Liver (tissue), 9 donors: ENCODE results near the gene KLF16. TPM values are rescaled to one million over a fixed set of nuclear protein-coding genes. Genes with fewer than 3 reads are reported as not detected.
A peak's percentile ranks its signal among the peaks of the same experiment; 100 is the strongest.

Experiments used
- DNase-seq: peaks from one replicate; pipeline ENCODE4 v3.0.0-alpha.2; 2017; ENCODE audit warnings: low spot score
- H3K27ac ChIP-seq, 2 donors: one replicate each; pipeline ENCODE4 v1.7.0; 2013; ENCODE audit warnings: inconsistent platforms in 2 of 2, low read length in 2 of 2, control low read depth in 1 of 2, low read depth in 1 of 2, mild to moderate bottlenecking in 1 of 2
- H3K27me3 ChIP-seq, 4 donors: one replicate each; pipeline versions ENCODE4 v1.6.1 to v1.7.0; 2013; ENCODE audit warnings: low read length in 3 of 4, inconsistent platforms in 1 of 4, mild to moderate bottlenecking in 1 of 4, moderate library complexity in 1 of 4; ENCODE audit not compliant: control insufficient read depth in 4 of 4, insufficient read depth in 4 of 4
- H3K36me3 ChIP-seq, 4 donors: one replicate each; pipeline versions ENCODE4 v1.6.1 to v1.7.0; 2013; ENCODE audit warnings: low read length in 3 of 4, mild to moderate bottlenecking in 3 of 4, low read depth in 1 of 4, moderate library complexity in 1 of 4; ENCODE audit not compliant: control insufficient read depth in 4 of 4, insufficient read depth in 3 of 4
- H3K4me1 ChIP-seq, 4 donors: one replicate each; pipeline versions ENCODE4 v1.6.1 to v1.7.0; 2013; ENCODE audit warnings: low read length in 3 of 4, mild to moderate bottlenecking in 3 of 4, moderate library complexity in 1 of 4; ENCODE audit not compliant: control insufficient read depth in 4 of 4, insufficient read depth in 4 of 4
- H3K4me3 ChIP-seq, 3 donors: one replicate each; pipeline versions ENCODE4 v1.6.1 to v1.7.0; 2013; ENCODE audit warnings: low read length in 3 of 3, control low read depth in 1 of 3, low read depth in 1 of 3, mild to moderate bottlenecking in 1 of 3
- H3K9ac ChIP-seq, 2 donors: one replicate each; pipeline ENCODE4 v1.7.0; 2013; ENCODE audit warnings: low read length in 2 of 2, mild to moderate bottlenecking in 2 of 2, moderate library complexity in 2 of 2, control low read depth in 1 of 2, low read depth in 1 of 2
- H3K9me3 ChIP-seq, 4 donors: one replicate each; pipeline versions ENCODE4 v1.6.1 to v1.7.0; 2013; ENCODE audit warnings: low read length in 3 of 4; ENCODE audit not compliant: control insufficient read depth in 4 of 4
- ATF3 ChIP-seq: IDR thresholded peaks from 2 replicates; pipeline ENCODE4 v1.6.1; 2016; ENCODE audit warnings: antibody characterized with exemption
- CTCF ChIP-seq: fragments of 150-350 bp; IDR thresholded peaks from 2 replicates; pipeline ENCODE4 v1.5.1; 2017; ENCODE audit warnings: improper control_type of control experiment, low read depth, low read length; ENCODE audit not compliant: missing input control
- EGR1 ChIP-seq, 2 donors: IDR thresholded peaks; 2 replicates each; pipeline ENCODE4 v1.6.1; 2016 to 2018; ENCODE audit warnings: antibody characterized with exemption in 2 of 2, low read depth in 2 of 2
- FOXA1 ChIP-seq: IDR thresholded peaks from 2 replicates; pipeline ENCODE4 v1.6.1; 2016; ENCODE audit warnings: antibody characterized with exemption
- FOXA2 ChIP-seq: IDR thresholded peaks from 2 replicates; pipeline ENCODE4 v1.6.1; 2016; ENCODE audit warnings: antibody characterized with exemption
- GABPA ChIP-seq, 2 donors: IDR thresholded peaks in 1 of 2; conservative IDR thresholded peaks in 1 of 2; 2 replicates each; pipeline ENCODE4 v1.6.1; 2016; ENCODE audit warnings: antibody characterized with exemption in 2 of 2, mild to moderate bottlenecking in 1 of 2, moderate library complexity in 1 of 2
- HNF4A ChIP-seq, 2 donors: conservative IDR thresholded peaks; 2 replicates each; pipeline ENCODE4 v1.6.1; 2016; ENCODE audit warnings: antibody characterized with exemption in 2 of 2, mild to moderate bottlenecking in 2 of 2
- HNF4G ChIP-seq: IDR thresholded peaks from 2 replicates; pipeline ENCODE4 v1.6.1; 2016; ENCODE audit warnings: antibody characterized with exemption
- JUND ChIP-seq, 2 donors: IDR thresholded peaks; 2 replicates each; pipeline ENCODE4 v1.6.1; 2016; ENCODE audit warnings: antibody characterized with exemption in 2 of 2
- NR2F2 ChIP-seq: IDR thresholded peaks from 2 replicates; pipeline ENCODE4 v1.6.1; 2016; ENCODE audit warnings: antibody characterized with exemption
- RAD21 ChIP-seq, 2 donors: IDR thresholded peaks; 2 replicates each; pipeline ENCODE4 v1.6.1; 2016; ENCODE audit warnings: antibody characterized with exemption in 2 of 2, mild to moderate bottlenecking in 2 of 2
- REST ChIP-seq: IDR thresholded peaks from 2 replicates; pipeline ENCODE4 v1.6.1; 2016; ENCODE audit warnings: antibody characterized with exemption, mild to moderate bottlenecking
- RXRA ChIP-seq, 2 donors: IDR thresholded peaks; 2 replicates each; pipeline ENCODE4 v1.6.1; 2017 to 2018; ENCODE audit warnings: antibody characterized with exemption in 2 of 2, mild to moderate bottlenecking in 1 of 2
- SP1 ChIP-seq: IDR thresholded peaks from 2 replicates; pipeline ENCODE4 v1.6.1; 2018; ENCODE audit warnings: antibody characterized with exemption, mild to moderate bottlenecking
- TAF1 ChIP-seq: conservative IDR thresholded peaks from 2 replicates; pipeline ENCODE4 v1.6.1; 2016; ENCODE audit warnings: antibody characterized with exemption, mild to moderate bottlenecking
- YY1 ChIP-seq: IDR thresholded peaks from 2 replicates; pipeline ENCODE4 v1.6.1; 2016; ENCODE audit warnings: antibody characterized with exemption, mild to moderate bottlenecking
- ZBTB33 ChIP-seq: IDR thresholded peaks from 2 replicates; pipeline ENCODE4 v1.6.1; 2016; ENCODE audit warnings: antibody characterized with exemption
- WGBS: extraction: QIAGEN DNeasy Blood & Tissue Kit; methylation state at CpG from one replicate; pipeline ENCODE4 v1.1.7; 2013; 5-methylcytosine and 5-hydroxymethylcytosine counted together
- polyA plus RNA-seq, 2 donors: library from polyadenylated mRNA; stranded (reverse) in 1 of 2; unstranded in 1 of 2; fragments of 200-250 nt in 1 of 2; fragments of >200 nt in 1 of 2; fragmentation: Nextera tagmentation in 1 of 2; extraction: Ambion mirVana in 1 of 2; gene quantifications; one replicate each; pipeline versions ENCODE4 v1.2.1 to v1.2.3, GENCODE V29; 2013 to 2015
- total RNA-seq, 2 donors: library from RNA; depleted of rRNA; stranded (reverse); fragments of >200 nt; gene quantifications; one replicate each; pipeline ENCODE4 v1.2.3, GENCODE V29; 2014
- TF ChIP-seq, protein P1 (sequence below): IDR thresholded peaks from 2 replicates; pipeline ENCODE4 v1.6.1; 2016; ENCODE audit warnings: antibody characterized with exemption
- donor health status: healthy.
- donor health status: healthy.
- donor health status: healthy.
- donor health status: healthy.
- donor health status: healthy.

Gene KLF16
- total and polyA plus RNA-seq, 4 donors, result 1.2 to 14.8 (median 6.0) TPM

DNA sequence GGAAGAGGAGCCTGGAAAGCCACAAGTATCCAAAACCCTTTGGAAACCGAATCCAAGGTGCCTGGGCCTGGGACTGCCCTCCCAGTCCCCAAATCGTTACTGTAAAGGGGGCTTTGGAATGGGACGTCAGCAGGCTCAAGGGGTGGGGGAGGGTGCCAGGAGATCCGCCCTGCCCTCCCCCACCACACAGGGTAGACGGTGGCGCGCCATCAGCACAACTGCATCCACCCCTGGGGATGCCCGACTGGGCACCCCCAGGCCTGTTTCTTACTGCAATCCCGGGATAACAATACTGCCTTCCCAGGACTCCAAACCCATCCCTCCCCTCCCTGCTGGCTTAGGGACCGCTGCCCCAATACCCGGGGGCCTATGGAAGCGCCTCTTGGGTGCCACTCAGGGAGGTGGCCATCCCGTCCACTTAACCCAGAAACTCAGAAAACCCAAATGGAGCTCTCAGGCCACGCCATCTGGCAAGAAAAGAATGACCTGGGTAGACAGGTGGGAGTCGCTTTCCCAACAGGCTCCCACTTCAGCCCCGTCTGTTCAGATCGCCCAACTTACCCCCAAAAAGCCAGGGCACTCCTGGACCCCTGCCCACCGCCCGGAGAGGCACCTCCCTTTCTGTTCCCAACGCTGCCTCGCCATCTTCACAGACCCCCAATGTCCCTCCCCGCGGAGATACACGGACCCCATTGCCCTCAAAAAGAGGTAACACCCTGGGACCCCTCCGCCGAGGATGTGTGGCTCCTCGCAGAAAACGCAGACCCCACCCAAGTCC, 2.4 kb downstream of the KLF16 start (continued):
- TF ChIP-seq FOXA2 (no peak), RAD21 (IDR thresholded peaks at IDR 0.05) (no peak), EGR1 (IDR thresholded peaks at IDR 0.05; ENCODE audit: low read depth in 2 of 2) (no peak)

GRCh38 chr19:1860042-1860775, 3.2 kb downstream of the KLF16 start:
- peak; percentile 77 for DNase-seq
- peak overlapping the region in 1 of 2 donors; percentile 17 for H3K9ac ChIP-seq
- 21% methylated on average over 32 of the region's 32 CpGs for WGBS

More at GRCh38 chr19:1860042-1860775, 3.2 kb downstream of the KLF16 start:
- no peaks in the 10 kb centered on the region for H3K36me3 ChIP-seq
- no peaks in the 10 kb centered on the region for H3K9me3 ChIP-seq
- TF ChIP-seq YY1 (no peak), HNF4A (conservative IDR thresholded peaks at IDR 0.05) (peak; percentile 79 to 84), NR2F2 (no peak), CTCF (no peak), JUND (IDR thresholded peaks at IDR 0.05) (no peak), FOXA2 (no peak), HNF4G (peak; percentile 55), GABPA (IDR thresholded peaks at IDR 0.05 in 1 of 2, conservative IDR thresholded peaks at IDR 0.05 in 1 of 2) (peak in 1 of 2 donors; percentile 24), ZBTB33 (no peak), EGR1 (IDR thresholded peaks at IDR 0.05; ENCODE audit: low read depth in 2 of 2) (peak; percentile 67 to 83), SP1 (peak; percentile 70), TAF1 (no peak), FOXA1 (no peak), RAD21 (IDR thresholded peaks at IDR 0.05) (peak in 1 of 2 donors; percentile 29), REST (no peak), RXRA (IDR thresholded peaks at IDR 0.05) (peak in 1 of 2 donors; percentile 31), ATF3 (no peak)
- TF ChIP-seq, protein P1, sequence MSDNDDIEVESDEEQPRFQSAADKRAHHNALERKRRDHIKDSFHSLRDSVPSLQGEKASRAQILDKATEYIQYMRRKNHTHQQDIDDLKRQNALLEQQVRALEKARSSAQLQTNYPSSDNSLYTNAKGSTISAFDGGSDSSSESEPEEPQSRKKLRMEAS, result no peak
- H3K27me3 ChIP-seq, result no peaks in the 10 kb centered on the region
- peak overlapping the region; percentile 74 to 89 for H3K27ac ChIP-seq
- peaks cover 38 to 73% (median 54%) of the 10 kb centered on the region in 4 donors for H3K4me1 ChIP-seq
- H3K4me3 ChIP-seq, result peak overlapping the region in 2 of 3 donors; percentile 19 to 35
